ENCODE data around the gene AUTS2. TPM values are rescaled to one million over a fixed set of nuclear protein-coding genes. Genes with fewer than 3 reads are reported as not detected.

AUTS2 gene
- total and polyA plus RNA-seq, 9 of the 15 experiments (the other 6 are each of a cell fraction or from before 2014, with no cell fraction given) = 0.58 TPM; not detected in 8

GRCh38 chr7:70267381-70268120, 669.3 kb downstream of the AUTS2 start:
- no peak for FAIRE-seq
- no peaks in the 10 kb centered on the region for H3K9me1 ChIP-seq (ENCODE audit: control insufficient read depth, insufficient read depth, low read length)
- no peak overlapping the region for H3K27ac ChIP-seq (ENCODE audit: extremely low read depth, low read depth, low read length)
- intact Hi-C loops (cut with micrococcal nuclease) = no loop called here
- H4K20me1 ChIP-seq (replicated peaks; ENCODE audit: control insufficient read depth, insufficient read depth, low read length) = no peaks in the 10 kb centered on the region
- H3K9ac ChIP-seq (ENCODE audit: insufficient read depth in 1 of 2, low read depth in 2 of 2, low read length in 2 of 2) = no peak overlapping the region
- no peak for ATAC-seq
- H3K79me2 ChIP-seq (ENCODE audit: control insufficient read depth, insufficient read depth, low read length) = no peaks in the 10 kb centered on the region
- H3K4me1 ChIP-seq (replicated peaks in 1 of 2; ENCODE audit: control insufficient read depth in 2 of 2, insufficient read depth in 2 of 2, low read length in 2 of 2) = no peaks in the 10 kb centered on the region
- H3K36me3 ChIP-seq (ENCODE audit: control insufficient read depth, insufficient read depth, low read length) = no peaks in the 10 kb centered on the region
- no peak overlapping the region for H3K4me3 ChIP-seq
- in situ Hi-C loops (cut with MboI) = no loop called here
- POLR2A ChIA-PET = interaction anchor here (0.6 kb wide), 1 partner anchor 216 kb away, joined by 3 read pairs; no protein-coding TSS in a partner anchor
- no peaks in the 10 kb centered on the region for H3K9me3 ChIP-seq (replicated peaks; ENCODE audit: control insufficient read depth, insufficient read depth, low read depth, low read length)
- no peak for DNase-seq (ENCODE audit: extremely low read depth in 1 of 4, low spot score in 3 of 4)
- BruUV-seq (replicated peaks) = no TSS peak
- H3K27me3 ChIP-seq (ENCODE audit: control insufficient read depth in 2 of 2, insufficient read depth in 2 of 2, low read length in 2 of 2) = no peaks in the 10 kb centered on the region
- CTCF ChIA-PET (ENCODE audit: low intra/inter-chr PET ratio) = no interaction called here
- H3K4me2 ChIP-seq (ENCODE audit: insufficient read depth, low read length) = no peak overlapping the region
- H2AFZ ChIP-seq (ENCODE audit: low read depth, low read length) = no peak overlapping the region
- under 1% methylated on average over 5 of the region's 5 CpGs for WGBS (ENCODE audit: insufficient coverage, low coverage, missing lambda C conversion rate)
- TF ChIP-seq E2F5 (CRISPR knock-in tag; IDR thresholded peaks at IDR 0.05) (no peak), EP400 (IDR thresholded peaks at IDR 0.05) (no peak), KLF6 (CRISPR knock-in tag; IDR thresholded peaks at IDR 0.05; ENCODE audit: borderline replicate concordance) (no peak), MYBL2 (IDR thresholded peaks at IDR 0.05; ENCODE audit: low read depth) (no peak), MYBL2 (CRISPR knock-in tag; IDR thresholded peaks at IDR 0.05; ENCODE audit: borderline replicate concordance) (no peak), E2F8 (IDR thresholded peaks at IDR 0.05; ENCODE audit: low read depth, partially characterized antibody) (no peak), TBP (optimal IDR thresholded peaks at IDR 0.05; ENCODE audit: low read depth, low read length) (no peak), MEIS2 (IDR thresholded peaks at IDR 0.05; ENCODE audit: partially characterized antibody) (peak; percentile 4), KLF13 (tag; IDR thresholded peaks at IDR 0.05; ENCODE audit: borderline replicate concordance, low read depth) (no peak), ELF2 (CRISPR knock-in tag; IDR thresholded peaks at IDR 0.05) (no peak), HINFP (tag; conservative IDR thresholded peaks at IDR 0.05; ENCODE audit: low read depth) (no peak), MBD2 (IDR thresholded peaks at IDR 0.05; ENCODE audit: borderline replicate concordance, low read depth) (no peak), ATF2 (CRISPR knock-in tag; IDR thresholded peaks at IDR 0.05) (no peak)
